Medulla oblongata (tissue), 1 donor: Measurements from ENCODE around the gene IQCM.
"Not testable (repeated sequence)": the region's sequence is repeated elsewhere in the genome, so short reads cannot be mapped to it uniquely, and the experiment has no call there.

ENCODE experiments used
- DNase-seq: peaks from one replicate; pipeline ENCODE4 v3.0.0-alpha.2; 2015; ENCODE audit errors: extremely low spot score

The IQCM gene

DNA sequence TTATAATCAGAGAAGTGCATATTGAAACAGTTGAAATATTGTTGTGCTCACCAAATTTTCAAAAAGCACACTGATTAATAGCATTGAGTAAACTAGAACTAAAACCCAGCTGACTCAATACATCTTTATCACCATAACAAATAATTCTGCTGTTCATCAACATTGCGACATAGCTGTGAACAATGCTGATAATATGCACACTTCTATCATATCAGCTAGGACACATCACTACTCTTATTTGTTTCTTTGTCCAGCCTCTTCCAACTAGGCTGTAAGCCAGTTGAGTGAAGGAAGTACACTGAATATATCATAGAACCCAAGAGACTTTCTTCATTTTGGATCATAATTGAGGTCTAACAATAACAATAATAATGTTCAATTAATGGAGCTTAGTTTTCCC is 349.7 kb downstream of the IQCM start:
- DNase-seq, result no peak

DNA sequence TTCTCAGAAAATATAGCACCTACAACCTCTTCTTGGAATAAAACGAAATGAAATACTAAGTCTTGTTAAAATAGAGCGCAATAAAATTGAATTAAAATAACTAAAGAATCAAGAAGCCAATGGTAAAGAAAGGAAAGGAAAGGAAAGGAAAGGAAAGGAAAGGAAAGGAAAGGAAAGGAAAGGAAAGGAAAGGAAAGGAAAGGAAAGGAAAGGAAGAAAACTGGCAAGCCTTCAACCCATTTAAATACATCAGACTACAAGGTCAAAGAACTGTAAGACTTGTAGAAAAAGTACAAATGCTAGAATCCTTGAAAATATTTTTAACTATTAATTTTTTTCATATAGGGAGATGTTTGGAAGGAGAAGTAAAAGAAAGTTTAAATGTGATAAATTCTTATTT is 372.1 kb downstream of the IQCM start:
- DNase-seq, result no peak

DNA sequence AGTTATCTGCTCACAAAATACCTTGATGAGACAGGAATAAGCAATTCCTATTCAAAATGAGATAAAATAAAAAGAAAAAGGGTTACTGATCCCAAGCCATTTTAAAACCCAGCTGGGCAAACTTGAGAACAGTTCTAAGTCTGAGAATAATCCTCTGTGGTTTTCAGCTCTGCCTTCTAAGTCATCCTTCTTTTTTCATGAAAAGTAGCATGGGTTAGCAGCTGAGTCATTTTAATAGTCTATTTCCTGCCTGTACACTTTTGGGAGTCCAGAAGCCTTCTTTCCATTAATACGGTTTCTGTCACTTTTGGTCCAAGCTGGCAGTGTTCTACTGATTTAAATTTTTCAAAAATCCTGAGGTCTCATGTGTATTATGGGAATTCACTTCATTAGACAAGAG is 374.3 kb downstream of the IQCM start:
- DNase-seq, result no peak

DNA sequence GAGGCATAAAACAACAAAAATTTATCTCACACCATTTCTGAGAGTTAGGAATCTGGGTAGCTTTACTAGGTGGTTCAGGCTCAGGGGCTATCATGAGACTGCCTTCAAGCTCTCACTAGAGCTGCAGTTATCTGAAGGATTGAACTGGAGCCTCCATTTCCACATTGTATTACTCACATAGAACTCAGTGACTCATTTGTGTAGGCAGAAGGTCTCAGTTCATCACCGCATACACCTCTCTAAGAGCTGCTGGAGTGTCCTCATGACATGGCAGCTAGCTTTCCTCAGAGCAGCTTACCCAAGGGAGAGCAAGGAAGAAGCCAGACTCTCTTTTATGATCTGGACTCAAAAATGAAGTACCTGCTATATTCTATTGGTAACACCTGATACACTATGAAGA is 389.2 kb downstream of the IQCM start:
- no peak for DNase-seq

DNA sequence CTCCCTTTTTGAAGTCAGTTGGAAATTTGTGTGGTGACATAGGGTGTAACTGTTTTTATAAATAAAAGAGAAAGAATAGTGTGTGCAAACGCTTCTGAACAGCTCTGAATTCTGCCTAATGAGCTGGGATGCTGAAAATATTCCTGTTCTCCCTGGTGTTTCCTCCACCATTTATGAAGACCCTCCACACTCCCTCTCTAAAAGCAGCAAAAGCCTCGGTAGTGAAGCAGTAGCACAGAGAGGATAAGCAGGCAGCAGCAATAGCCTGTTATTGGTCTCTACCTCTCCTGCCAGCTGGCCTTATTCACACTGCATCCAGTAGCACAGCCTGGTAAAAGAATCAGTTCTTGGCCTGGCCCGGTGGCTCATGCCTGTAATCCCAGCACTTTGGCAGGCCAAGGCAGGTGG is 406.1 kb downstream of the IQCM start:
- peak; percentile 23 for DNase-seq

DNA sequence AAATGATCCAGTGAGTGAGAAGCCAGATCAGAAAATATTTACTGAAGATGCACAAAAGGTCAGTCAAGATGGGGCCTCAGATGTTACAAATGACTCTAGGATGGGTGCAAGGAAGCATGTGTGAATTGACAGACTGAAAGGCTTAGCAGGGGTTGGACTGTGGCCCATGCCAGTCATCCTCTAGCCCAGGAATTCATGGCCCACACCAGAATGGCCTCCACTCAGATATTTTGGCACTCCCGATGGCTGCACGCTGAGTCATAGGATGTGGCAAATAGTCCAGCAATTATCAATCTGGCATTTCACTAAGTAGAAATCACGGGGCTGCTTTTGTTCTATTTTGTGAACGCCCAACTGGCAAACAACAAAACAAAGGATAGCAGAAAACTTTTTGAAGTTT is 406.5 kb downstream of the IQCM start:
- peak; percentile 2 for DNase-seq

DNA sequence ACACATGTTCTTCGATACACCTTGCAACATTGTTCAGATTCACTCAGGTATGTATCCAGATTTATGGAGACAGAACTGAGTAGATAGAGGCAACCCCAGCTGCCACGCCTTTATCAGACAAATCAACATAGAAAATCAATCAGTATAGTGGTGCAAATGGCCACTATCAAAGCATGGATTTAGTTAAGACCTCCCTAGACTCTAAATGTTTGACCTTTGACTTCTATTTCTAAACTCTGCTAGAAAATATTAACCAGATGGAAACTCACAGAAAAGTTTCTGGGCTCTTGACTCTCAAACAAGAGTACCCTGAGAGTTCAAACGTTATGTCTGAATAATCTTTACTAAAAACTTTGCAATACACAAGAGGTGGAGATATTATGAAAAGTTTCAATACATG is 411.5 kb downstream of the IQCM start:
- no peak for DNase-seq

DNA sequence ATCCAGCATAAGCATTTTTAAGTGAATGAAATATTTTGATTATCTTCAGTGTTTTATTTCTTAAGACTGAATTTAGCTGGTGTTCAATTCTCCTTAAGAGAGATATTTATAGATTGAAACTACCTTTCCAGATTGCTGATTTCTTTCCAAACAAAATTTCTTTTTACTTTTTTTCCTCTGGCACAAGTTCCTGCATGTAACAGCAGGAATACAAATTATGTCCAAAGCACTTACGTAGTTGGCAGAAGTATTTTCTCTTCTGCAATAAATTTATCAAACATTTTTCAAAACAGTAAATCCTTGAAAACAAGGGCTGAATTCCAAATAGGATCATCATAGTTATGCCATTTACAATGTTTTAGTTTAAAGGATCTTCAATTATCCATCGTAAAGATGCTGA is 412.6 kb downstream of the IQCM start:
- DNase-seq, result no peak

DNA sequence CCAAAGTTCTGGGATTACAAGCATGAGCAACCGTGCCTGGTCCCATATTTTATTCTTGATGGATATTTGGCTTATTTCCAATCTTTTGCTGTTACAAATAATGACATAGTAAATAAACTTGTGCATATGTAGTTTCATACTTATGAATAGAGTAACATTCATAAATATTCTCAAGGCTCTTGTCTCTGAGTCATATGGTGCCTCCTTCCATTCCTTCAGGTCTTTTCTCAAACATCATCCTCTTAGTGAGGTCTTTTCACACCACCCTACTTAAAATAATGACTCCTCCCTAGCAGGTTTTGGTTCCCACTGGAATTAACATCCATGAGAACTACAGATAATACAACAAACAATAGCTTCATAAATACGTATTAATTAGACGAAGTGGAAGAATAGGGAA is 416.6 kb downstream of the IQCM start:
- DNase-seq, result no peak

DNA sequence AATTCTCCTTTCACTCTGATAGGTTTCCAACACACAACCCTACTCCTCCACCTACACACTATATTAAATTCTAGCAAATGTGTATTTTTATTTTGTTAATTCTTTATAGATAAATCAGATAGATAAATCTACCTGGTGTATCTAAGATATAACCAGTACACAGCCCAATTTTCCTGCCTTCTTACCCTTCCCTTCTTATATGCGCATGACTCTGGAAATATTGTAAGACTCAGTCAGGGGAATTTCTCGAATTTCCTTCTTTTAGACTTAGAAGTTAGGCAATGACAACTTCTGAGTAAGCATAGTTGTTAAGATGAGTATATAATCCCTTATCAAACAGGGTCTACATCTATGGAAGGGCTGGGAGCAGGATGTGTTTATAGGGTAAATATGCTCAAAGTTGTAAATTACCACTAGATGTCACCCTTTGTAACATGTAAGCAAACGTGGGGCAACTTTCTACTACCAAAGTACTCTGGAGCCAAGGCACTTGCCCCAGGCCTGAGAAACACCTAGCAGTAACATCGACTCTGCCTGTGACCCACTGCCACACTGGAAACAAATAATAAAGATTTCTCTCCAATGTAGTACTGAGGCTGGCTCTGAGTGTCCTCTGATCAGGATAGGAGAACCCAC is 444.7 kb downstream of the IQCM start:
- DNase-seq, result peak; percentile 58

DNA sequence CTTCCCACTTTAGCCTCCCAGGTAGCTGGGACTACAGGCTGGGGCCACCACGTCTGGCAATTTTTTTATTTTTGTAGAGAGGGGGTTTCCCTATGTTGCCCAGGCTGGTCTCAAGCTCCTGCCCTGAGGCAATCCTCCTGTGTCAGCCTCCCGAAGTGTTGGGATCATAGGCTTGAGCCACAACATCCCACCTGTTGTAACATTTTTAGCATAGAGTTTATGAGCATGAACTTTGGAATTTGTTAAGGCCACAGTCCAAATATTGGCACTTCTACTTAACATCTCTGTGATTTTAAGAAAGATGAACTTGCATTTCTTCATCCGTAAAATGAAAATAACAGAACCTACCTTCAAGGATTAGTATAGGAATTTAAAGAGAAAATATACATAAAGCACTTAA is 445.6 kb downstream of the IQCM start:
- no peak for DNase-seq

DNA sequence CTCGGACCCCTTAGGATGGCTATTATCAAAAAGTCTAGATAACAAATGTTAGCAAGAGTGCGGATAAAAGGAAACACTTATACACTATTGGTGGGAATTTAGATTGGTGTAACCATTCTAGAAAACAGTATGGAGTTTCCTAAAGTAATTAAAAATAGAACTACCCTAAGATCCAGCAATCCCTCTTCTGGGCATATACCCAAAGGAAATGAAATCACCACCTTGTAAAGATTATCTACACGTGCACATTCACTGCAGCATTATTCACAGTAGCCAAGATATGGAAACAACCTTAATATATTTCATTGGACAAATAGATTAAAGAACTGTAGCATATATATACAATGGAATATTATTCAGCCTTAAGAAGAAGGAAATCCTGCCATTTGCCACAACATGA is 462.4 kb downstream of the IQCM start:
- no peak for DNase-seq

DNA sequence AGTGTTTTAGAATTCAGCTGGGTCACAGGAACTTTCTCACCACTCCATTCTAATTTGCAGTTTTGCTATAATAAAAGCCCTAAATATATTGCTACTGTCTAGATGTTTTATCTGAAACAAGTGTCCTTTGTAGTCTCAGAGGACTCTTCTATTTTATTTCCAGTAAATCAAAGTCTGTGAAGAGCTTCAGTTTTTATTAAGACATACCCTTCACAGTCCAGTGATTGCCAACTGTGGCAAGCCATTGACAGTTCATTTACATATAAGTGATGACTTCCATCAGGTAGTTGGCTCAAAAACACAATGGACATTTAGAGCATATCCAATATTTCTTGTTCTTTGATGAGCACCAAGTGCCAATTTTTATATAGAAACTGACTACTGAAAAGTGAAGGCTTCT is 466.1 kb downstream of the IQCM start:
- DNase-seq, result no peak

DNA sequence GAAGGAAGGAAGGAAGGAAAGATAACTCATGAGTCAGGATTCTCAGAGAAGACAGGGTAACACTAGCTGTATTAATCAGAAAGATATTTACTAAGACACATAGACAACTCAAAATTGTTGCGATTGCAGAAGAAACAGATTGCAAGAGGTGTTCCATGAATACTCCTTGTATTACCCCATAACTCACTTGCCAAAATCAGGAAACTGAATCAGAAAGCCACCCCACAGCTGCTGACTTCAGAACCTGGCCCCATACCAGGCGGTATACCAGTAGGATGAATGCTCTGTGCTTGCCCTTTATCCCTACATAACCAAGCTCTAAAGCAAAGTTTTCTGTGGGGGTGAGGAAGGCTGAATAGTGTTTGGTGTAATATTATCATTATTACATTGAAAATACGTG is 468.5 kb downstream of the IQCM start:
- no peak for DNase-seq

DNA sequence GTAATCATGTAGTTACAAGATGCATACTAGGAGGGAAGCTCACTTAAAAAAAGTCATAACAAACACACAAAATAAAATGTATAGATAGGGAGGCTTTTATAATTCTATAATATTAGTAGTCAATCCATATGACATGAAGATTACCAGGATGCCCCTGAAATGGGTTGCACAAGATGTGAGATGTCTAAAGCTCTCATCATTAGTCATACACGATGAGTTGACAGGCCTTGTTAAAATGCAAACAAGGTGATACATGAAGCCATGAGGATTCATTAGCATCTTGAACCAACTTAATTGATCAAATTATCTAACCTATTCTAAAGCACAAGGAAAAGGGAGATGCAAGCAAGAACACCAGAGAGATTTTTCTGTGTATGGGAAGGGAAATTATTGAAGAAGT is 470.2 kb downstream of the IQCM start:
- no peak for DNase-seq

DNA sequence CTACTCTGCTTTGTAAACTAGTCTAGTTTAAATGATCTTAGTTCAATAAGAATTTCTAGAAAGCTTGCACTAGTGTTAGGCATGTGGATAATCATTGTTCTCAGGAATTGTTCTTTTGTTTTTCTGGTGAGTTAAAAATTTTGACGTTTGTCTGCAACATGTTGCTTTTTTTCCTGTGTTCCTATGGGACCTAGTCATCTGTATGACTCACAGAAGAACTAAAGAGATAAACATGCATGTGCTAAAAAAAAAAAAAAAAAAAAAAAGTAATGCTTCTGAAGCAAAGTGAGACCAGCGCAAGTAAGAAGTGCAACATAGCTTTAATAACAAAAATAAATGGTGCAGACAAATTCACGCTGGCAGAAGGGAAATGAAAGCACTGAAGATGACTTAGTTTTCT is 471.2 kb downstream of the IQCM start:
- no peak for DNase-seq

DNA sequence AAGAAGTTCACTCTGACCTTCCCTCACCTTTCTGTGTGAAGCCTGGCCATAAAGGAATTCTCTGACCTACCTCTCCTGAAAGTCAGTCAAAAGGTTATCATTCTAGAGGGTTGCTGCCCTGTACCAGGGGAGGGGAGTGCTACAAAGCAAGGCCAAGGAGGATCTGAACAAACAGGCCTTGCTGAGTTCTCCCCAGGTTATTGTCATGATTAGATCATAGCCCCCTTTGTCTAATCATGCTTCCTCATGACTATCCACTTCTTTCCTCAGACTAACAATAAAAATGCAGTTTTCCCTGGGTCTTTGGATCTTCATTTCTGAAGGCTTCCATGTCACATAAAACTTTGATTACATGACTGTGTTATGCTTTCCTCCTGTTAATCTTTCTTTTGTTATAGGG is 472.0 kb downstream of the IQCM start:
- DNase-seq, result no peak

DNA sequence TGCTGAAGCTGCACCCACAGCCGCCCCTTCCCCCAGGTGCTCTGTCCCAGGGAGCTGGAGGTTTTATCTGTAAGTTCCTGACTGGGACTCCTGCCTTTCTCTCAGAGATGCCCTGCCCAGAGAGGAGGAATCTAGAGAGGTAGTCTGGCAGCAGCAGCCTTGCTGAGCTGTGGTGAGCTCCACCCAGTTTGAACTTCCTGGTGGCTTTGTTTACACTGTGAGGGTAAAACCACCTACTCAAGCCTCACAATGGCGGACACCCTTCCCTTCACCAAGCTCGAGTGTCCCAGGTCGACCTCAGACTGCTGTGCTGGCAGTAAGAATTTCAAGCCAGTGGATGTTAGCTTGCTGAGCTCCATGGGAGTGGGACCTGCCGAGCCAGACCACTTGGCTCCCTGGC is 474.5 kb downstream of the IQCM start:
- not testable (repeated sequence) for DNase-seq

DNA sequence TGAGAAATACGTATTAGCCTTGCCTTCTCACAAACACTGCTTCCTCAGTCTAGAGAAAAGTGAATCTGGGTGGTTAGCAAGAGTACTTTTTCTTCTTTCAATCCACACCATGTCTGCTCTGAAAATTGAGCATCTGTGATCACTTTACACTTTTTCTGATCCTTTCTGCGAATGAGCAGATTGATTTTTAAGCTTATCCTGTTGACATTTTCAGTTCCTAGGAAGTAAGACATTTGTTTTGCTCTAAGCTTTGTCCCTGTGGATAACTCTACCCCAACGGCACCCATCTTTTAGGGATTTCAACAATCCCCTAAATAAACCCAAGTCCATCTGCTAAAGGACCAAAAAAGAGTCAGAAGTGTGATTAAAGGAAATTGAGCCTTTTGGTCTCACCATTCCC is 487.5 kb downstream of the IQCM start:
- DNase-seq, result no peak

DNA sequence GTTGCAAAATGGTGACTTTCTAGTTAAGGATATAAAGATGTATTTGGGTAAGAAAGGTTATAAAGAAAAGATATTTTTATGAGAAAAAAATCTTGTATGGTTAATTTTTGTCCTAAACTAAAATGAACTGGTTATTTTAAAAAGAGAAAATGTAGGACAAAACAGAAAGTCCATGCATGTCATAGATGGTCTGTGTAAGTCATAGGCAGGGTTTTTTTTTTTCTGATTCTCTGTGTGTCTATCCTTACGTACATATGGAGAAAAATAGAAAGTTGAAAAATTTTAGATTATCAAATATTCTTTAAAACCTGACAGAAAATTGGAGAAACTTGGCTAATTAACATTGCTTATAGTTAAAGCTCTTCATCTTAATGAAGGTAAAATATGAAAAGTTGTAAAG is 493.4 kb downstream of the IQCM start:
- no peak for DNase-seq

DNA sequence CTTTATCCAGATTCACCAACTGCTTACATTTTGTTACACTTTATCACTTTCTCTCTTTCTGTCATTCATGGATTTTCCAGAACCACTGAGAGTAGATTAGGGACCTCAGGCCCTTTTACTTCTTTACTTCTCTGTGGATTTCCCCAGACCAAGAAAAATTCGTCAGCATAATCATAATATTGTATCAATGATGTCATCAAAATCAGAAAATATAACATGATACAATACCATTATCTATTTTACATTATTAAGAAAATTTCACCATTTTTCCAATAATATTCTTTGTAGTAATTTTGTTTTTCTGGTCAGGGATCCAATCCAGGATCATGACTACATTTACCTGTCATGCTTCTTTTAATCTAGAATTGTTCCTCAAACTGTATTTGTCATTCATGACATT is 494.2 kb downstream of the IQCM start:
- DNase-seq, result no peak

DNA sequence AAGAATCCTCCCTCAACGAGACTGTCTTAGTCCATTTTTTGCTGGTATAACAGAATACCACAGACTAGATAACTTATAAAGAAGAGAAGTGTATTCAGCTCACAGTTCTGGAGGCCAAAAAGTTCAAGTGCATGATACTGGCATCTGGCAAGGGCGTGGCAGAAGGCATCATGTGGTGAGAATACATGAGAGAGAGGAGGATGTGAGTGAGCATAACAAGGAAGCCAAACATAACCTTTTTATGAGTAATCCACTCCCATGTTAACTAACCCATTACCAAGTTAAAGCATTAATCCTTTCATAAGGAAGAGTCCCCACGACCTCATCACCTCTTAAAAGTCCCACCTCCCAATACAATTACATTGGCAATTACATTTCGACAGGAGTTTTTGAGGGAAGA is 504.6 kb downstream of the IQCM start:
- no peak for DNase-seq

DNA sequence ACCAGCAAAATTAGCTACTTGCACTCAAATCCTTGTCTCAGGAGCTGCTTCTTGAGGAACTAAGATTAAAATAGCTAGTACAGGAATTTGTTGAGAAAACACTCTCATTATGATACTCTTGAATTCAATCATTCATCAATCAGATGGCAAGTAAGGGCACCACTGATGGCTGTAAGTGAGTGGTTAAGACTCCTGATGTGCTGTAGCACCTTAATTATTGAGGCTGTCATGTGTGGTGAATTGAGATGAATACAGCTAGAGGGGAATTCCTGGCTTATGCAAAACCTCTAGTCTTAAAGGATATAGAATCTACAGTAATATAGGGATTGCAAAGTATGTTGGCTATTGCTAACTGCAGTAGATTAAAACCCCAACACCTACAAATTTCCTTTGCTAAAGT is 509.1 kb downstream of the IQCM start:
- DNase-seq, result no peak
